Upper lobe of right lung (tissue), 1 donor: ENCODE results near the gene CARS1. TPM values are rescaled to one million over a fixed set of nuclear protein-coding genes. Genes with fewer than 3 reads are reported as not detected.

Experiments
- ATAC-seq: fragments of 200-7000 bp; cut with Tn5 transposase; one replicate; pipeline ENCODE4 v1.9.1; 2020; ENCODE audit warnings: mild to moderate bottlenecking, moderate library complexity
- DNase-seq: peaks from one replicate; pipeline ENCODE4 v3.0.0-alpha.2; 2020
- H3K27ac ChIP-seq: fragments of 200-600 bp; one replicate; pipeline ENCODE4 v1.8.0; 2022
- H3K27me3 ChIP-seq: fragments of 200-600 bp; one replicate; pipeline ENCODE4 v1.8.0; 2022; ENCODE audit warnings: mild to moderate bottlenecking
- H3K36me3 ChIP-seq: fragments of 200-600 bp; one replicate; pipeline ENCODE4 v1.8.0; 2022
- H3K4me1 ChIP-seq: fragments of 200-600 bp; one replicate; pipeline ENCODE4 v1.8.0; 2022
- H3K4me3 ChIP-seq: fragments of 200-600 bp; one replicate; pipeline ENCODE4 v1.8.0; 2022; ENCODE audit warnings: mild to moderate bottlenecking
- H3K9me3 ChIP-seq: fragments of 200-600 bp; one replicate; pipeline ENCODE4 v1.8.0; 2022
- CTCF ChIP-seq: fragments of 200-600 bp; IDR thresholded peaks from one replicate; pipeline ENCODE4 v1.8.0; 2022; ENCODE audit warnings: antibody characterized with exemption
- intact Hi-C: fragments of 100-400 bp; cut with DNase I; formaldehyde crosslinking; loops from one replicate; pipeline ENCODE4 v1.11.0; 2022
- total RNA-seq: library from RNA; stranded (reverse); fragmentation: NEBNext Ultra II Directional; extraction: Animal tissue kit (Norgen Biotek cat#: 25700); gene quantifications from one replicate; pipeline ENCODE4 v1.2.1, GENCODE V29; 2021
- donor health status: DM: no; HTN: yes; CAD: no; lungs with severe emphysema.

Gene CARS1
- total RNA-seq, 1 donor from 2014 or later: 34.6 TPM

GRCh38 chr11:3000032-3000961 is 56.9 kb downstream of the CARS1 start:
- H3K27me3 ChIP-seq: no peaks in the 10 kb centered on the region
- intact Hi-C loops: no loop called here
- H3K4me1 ChIP-seq: no peaks in the 10 kb centered on the region
- H3K4me3 ChIP-seq: no peak overlapping the region
- H3K27ac ChIP-seq: no peak overlapping the region
- peak; percentile 12 for ATAC-seq
- no peak for TF ChIP-seq CTCF
- no peaks in the 10 kb centered on the region for H3K9me3 ChIP-seq
- peaks cover 44% of the 10 kb centered on the region for H3K36me3 ChIP-seq
- peak; percentile 69 for DNase-seq

DNA sequence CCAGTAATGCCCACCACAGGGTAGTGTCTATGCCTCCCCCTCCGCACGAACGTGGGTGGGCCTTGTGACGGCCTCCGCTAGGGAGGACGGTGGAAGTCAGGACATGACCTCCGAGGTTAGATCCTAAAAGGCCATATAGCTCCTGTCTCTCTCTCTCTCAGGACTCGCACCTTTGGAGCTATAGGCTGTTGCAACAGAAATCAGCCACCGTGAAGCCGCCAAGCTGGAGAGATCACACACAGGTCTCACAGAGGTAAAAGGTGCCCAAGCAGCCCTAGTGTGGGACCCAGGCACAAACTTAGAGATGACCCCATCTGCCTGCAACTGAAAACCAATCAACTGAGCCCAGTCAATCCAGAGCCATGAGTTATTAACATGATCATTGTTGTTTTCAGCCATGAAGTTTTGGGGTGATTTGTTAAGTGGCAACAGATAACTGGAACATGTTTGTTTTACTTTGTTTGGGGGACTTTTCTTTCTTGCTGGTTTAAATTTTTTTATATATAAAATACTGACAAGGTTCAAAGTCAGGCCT is 57.7 kb downstream of the CARS1 start:
- H3K36me3 ChIP-seq: peaks cover 44% of the 10 kb centered on the region

GRCh38 chr11:2998073-2998850 is 59.0 kb downstream of the CARS1 start:
- no peaks in the 10 kb centered on the region for H3K4me1 ChIP-seq
- peaks cover 35% of the 10 kb centered on the region for H3K36me3 ChIP-seq
- H3K4me3 ChIP-seq: no peak overlapping the region
- DNase-seq: no peak
- no peak for ATAC-seq
- intact Hi-C loops: no loop called here
- no peak for TF ChIP-seq CTCF
- H3K27ac ChIP-seq: no peak overlapping the region
- no peaks in the 10 kb centered on the region for H3K9me3 ChIP-seq
- H3K27me3 ChIP-seq: no peaks in the 10 kb centered on the region

More for the DNA sequence above, 57.7 kb downstream of the CARS1 start:
- no peak overlapping the region for H3K4me3 ChIP-seq
- TF ChIP-seq CTCF: no peak
- no peak overlapping the region for H3K27ac ChIP-seq
- no peaks in the 10 kb centered on the region for H3K27me3 ChIP-seq
- ATAC-seq (no peak), DNase-seq (peak; percentile 32)
- H3K9me3 ChIP-seq: no peaks in the 10 kb centered on the region
- H3K4me1 ChIP-seq: no peaks in the 10 kb centered on the region
- intact Hi-C loops: no loop called here

- no peak overlapping the region for H3K27ac ChIP-seq
Observed at GRCh38 chr11:2997406-2997805, 59.8 kb downstream of the CARS1 start.

More at GRCh38 chr11:2997406-2997805, 59.8 kb downstream of the CARS1 start:
- H3K36me3 ChIP-seq: peaks cover 26% of the 10 kb centered on the region
- H3K9me3 ChIP-seq: no peaks in the 10 kb centered on the region
- intact Hi-C loops: no loop called here
- ATAC-seq: no peak
- H3K4me1 ChIP-seq: peaks cover 4% of the 10 kb centered on the region
- no peaks in the 10 kb centered on the region for H3K27me3 ChIP-seq
- TF ChIP-seq CTCF: no peak
- DNase-seq: no peak
- no peak overlapping the region for H3K4me3 ChIP-seq
